ENCODE results near the gene MYH14. TPM values are rescaled to one million over a fixed set of nuclear protein-coding genes. Genes with fewer than 3 reads are reported as not detected.

MYH14 gene
- polyA plus RNA-seq, 1 of the 3 experiments (the other 2 are of a cell fraction) = 0.02 TPM

- ChIA-PET CTCF (no interaction called here), POLR2A (no interaction called here)
- H3K79me2 ChIP-seq (ENCODE audit: insufficient read depth) = no peaks in the 10 kb centered on the region
- no peaks in the 10 kb centered on the region for H3K9me3 ChIP-seq
- no peak overlapping the region for H2AFZ ChIP-seq (ENCODE audit: low read depth)
- no peaks in the 10 kb centered on the region for H3K9me2 ChIP-seq
- TF ChIP-seq TCF12 (IDR thresholded peaks at IDR 0.05) = no peak
- TF ChIP-seq PBX3 (IDR thresholded peaks at IDR 0.05) = no peak
- TF ChIP-seq RAD21 (IDR thresholded peaks at IDR 0.05; ENCODE audit: low read length) = no peak
- DNase-seq = no peak
- H3K4me2 ChIP-seq = no peak overlapping the region
- H3K36me3 ChIP-seq (replicated peaks in 1 of 2; ENCODE audit: control insufficient read depth in 1 of 2, insufficient read depth in 2 of 2, low read length in 1 of 2) = no peaks in the 10 kb centered on the region
- no peaks in the 10 kb centered on the region for H4K20me1 ChIP-seq (ENCODE audit: insufficient read depth)
- H3F3A ChIP-seq (replicated peaks; ENCODE audit: insufficient read depth) = no peaks in the 10 kb centered on the region
- no peak overlapping the region for H3K9ac ChIP-seq
- H3K4me3 ChIP-seq (ENCODE audit: low read depth in 2 of 2, low read length in 1 of 2) = no peak overlapping the region
- no peak overlapping the region for H3K27ac ChIP-seq (ENCODE audit: low read depth in 2 of 2, low read length in 1 of 2)
- H3K27me3 ChIP-seq (ENCODE audit: insufficient read depth) = peaks cover 43% of the 10 kb centered on the region; the same call in 1 of the 2 replicates
- 32% methylated on average over 3 of the region's 3 CpGs for WGBS (ENCODE audit: low lambda C conversion rate)
- H3K4me1 ChIP-seq (ENCODE audit: control insufficient read depth in 1 of 2, insufficient read depth in 2 of 2, low read depth in 1 of 2, low read length in 1 of 2) = no peaks in the 10 kb centered on the region
Observed at GRCh38 chr19:50215820-50216219, 12.4 kb downstream of the MYH14 start.

- H3K4me2 ChIP-seq = no peak overlapping the region
- TF ChIP-seq MAX (IDR thresholded peaks at IDR 0.05; ENCODE audit: low read depth) (no peak), REST (IDR thresholded peaks at IDR 0.05; ENCODE audit: low read depth, low read length) (no peak), IRF3 (IDR thresholded peaks at IDR 0.05; ENCODE audit: low read depth, low read length) (no peak), TCF12 (IDR thresholded peaks at IDR 0.05) (no peak), YY1 (IDR thresholded peaks at IDR 0.05; ENCODE audit: low read depth) (no peak), EZH2phosphoT487 (IDR thresholded peaks at IDR 0.05; ENCODE audit: borderline replicate concordance, low read depth) (no peak), MXI1 (IDR thresholded peaks at IDR 0.05; ENCODE audit: low read depth, low read length) (no peak), POLR2AphosphoS5 (IDR thresholded peaks at IDR 0.05; ENCODE audit: low read depth, low read length) (no peak), RAD21 (IDR thresholded peaks at IDR 0.05; ENCODE audit: low read length) (no peak), FOXJ3 (CRISPR knock-in tag; IDR thresholded peaks at IDR 0.05) (no peak), PBX3 (IDR thresholded peaks at IDR 0.05) (no peak), EP300 (IDR thresholded peaks at IDR 0.05; ENCODE audit: borderline replicate concordance in 1 of 2, low read depth in 1 of 2, low read length in 1 of 2) (no peak), CHD2 (IDR thresholded peaks at IDR 0.05; ENCODE audit: low read length, partially characterized antibody) (no peak), TEAD4 (IDR thresholded peaks at IDR 0.05; ENCODE audit: borderline replicate concordance, insufficient read depth) (no peak), GATA2 (CRISPR knock-in tag; IDR thresholded peaks at IDR 0.05) (no peak), SMC3 (IDR thresholded peaks at IDR 0.05; ENCODE audit: low read depth, low read length) (no peak), FOSL2 (IDR thresholded peaks at IDR 0.05; ENCODE audit: borderline replicate concordance, low read depth) (no peak)
- TF ChIP-seq, protein P1, sequence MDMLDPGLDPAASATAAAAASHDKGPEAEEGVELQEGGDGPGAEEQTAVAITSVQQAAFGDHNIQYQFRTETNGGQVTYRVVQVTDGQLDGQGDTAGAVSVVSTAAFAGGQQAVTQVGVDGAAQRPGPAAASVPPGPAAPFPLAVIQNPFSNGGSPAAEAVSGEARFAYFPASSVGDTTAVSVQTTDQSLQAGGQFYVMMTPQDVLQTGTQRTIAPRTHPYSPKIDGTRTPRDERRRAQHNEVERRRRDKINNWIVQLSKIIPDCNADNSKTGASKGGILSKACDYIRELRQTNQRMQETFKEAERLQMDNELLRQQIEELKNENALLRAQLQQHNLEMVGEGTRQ (IDR thresholded peaks at IDR 0.05; ENCODE audit: borderline replicate concordance, low read depth, low read length) = no peak
- no peak overlapping the region for H3K9ac ChIP-seq
- H2AFZ ChIP-seq (ENCODE audit: low read depth) = no peak overlapping the region
- H3K9me3 ChIP-seq = no peaks in the 10 kb centered on the region
- ChIA-PET POLR2A (no interaction called here), CTCF (no interaction called here)
- H3K36me3 ChIP-seq (replicated peaks in 1 of 2; ENCODE audit: control insufficient read depth in 1 of 2, insufficient read depth in 2 of 2, low read length in 1 of 2) = no peaks in the 10 kb centered on the region
- no peaks in the 10 kb centered on the region for H3K79me2 ChIP-seq (ENCODE audit: insufficient read depth)
- H3F3A ChIP-seq (replicated peaks; ENCODE audit: insufficient read depth) = no peaks in the 10 kb centered on the region
- H3K27ac ChIP-seq (ENCODE audit: low read depth in 2 of 2, low read length in 1 of 2) = no peak overlapping the region
- H3K4me3 ChIP-seq (ENCODE audit: low read depth in 2 of 2, low read length in 1 of 2) = no peak overlapping the region
- WGBS (ENCODE audit: low lambda C conversion rate) = 11% methylated on average over 7 of the region's 7 CpGs
- no peak for DNase-seq
- H3K9me2 ChIP-seq = no peaks in the 10 kb centered on the region
- H4K20me1 ChIP-seq (ENCODE audit: insufficient read depth) = no peaks in the 10 kb centered on the region
- peaks cover 12% of the 10 kb centered on the region; the same call in 1 of the 2 replicates for H3K27me3 ChIP-seq (ENCODE audit: insufficient read depth)
- H3K4me1 ChIP-seq (ENCODE audit: control insufficient read depth in 1 of 2, insufficient read depth in 2 of 2, low read depth in 1 of 2, low read length in 1 of 2) = no peaks in the 10 kb centered on the region
Observed at GRCh38 chr19:50221087-50221486, 17.7 kb downstream of the MYH14 start.

Measured in SK-N-SH (cell line).